Keratinocyte (primary cell): ENCODE results near the gene MGRN1.

Experiments used
- CTCF ChIP-seq, 3 experiments: IDR thresholded peaks in 1 of 3; conservative IDR thresholded peaks in 1 of 3; optimal IDR thresholded peaks in 1 of 3; 2 replicates in 2 of 3; 3 replicates in 1 of 3; pipeline versions ENCODE3 to v1.5.1; 2011; ENCODE audit warnings: low read length in 3 of 3, mild to moderate bottlenecking in 3 of 3, moderate library complexity in 2 of 3, control low read depth in 1 of 3, inconsistent platforms in 1 of 3; ENCODE audit not compliant: insufficient read depth in 2 of 3; ENCODE audit errors: extremely low read depth in 1 of 3
- EZH2 ChIP-seq: IDR thresholded peaks from one replicate; pipeline ENCODE4 v1.6.1; 2012; ENCODE audit warnings: inconsistent platforms, mild to moderate bottlenecking, low read length, moderate library complexity

DNA sequence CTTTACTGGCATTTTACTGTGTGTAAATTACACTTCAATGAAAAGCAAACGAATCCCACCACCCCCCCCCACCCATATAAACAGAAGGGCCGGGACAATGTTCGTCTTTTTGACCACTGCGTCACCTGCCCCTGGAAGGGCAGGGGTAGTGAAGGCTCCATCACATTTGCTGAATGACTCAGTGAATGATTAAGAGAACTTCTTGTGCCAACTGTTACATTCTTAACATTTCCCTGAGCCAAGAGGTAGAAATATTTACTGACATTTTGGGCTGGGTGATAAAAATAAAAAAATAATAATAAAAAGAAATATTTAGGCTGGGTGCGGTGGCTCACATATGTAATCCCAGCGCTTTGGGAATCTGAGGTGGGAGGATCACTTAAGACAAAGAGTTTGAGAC is 44.4 kb upstream of the MGRN1 start:
- no peak for TF ChIP-seq CTCF (optimal IDR thresholded peaks at IDR 0.05 in 1 of 3, IDR thresholded peaks at IDR 0.05 in 1 of 3, conservative IDR thresholded peaks at IDR 0.05 in 1 of 3; ENCODE audit: extremely low read depth in 1 of 3, insufficient read depth in 2 of 3, low read length in 3 of 3)
- no peak for TF ChIP-seq EZH2
